ENCODE measurements around the gene ZNF354B.

Gene ZNF354B

DNA sequence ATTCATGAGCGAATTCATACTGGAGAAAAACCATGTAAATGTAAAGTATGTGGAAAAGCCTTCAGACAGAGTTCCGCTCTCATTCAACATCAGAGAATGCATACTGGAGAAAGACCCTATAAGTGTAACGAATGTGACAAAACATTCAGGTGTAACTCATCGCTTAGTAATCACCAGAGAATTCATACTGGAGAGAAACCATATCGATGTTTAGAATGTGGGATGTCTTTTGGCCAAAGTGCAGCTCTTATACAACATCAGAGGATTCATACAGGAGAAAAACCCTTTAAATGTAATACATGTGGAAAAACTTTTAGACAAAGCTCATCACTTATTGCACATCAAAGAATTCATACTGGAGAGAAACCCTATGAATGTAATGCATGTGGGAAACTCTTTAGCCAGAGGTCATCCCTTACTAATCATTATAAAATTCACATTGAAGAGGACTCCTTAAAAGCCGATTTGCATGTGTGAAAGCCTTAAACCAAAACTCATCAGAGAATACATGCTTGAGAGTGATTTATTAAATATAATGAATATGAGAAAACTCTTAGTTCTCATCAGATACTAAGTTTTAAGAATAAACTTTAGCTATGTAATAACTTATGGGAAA, 24.2 kb downstream of the ZNF354B start:
- DNase-seq (ENCODE audit: low read depth): no peak

DNA sequence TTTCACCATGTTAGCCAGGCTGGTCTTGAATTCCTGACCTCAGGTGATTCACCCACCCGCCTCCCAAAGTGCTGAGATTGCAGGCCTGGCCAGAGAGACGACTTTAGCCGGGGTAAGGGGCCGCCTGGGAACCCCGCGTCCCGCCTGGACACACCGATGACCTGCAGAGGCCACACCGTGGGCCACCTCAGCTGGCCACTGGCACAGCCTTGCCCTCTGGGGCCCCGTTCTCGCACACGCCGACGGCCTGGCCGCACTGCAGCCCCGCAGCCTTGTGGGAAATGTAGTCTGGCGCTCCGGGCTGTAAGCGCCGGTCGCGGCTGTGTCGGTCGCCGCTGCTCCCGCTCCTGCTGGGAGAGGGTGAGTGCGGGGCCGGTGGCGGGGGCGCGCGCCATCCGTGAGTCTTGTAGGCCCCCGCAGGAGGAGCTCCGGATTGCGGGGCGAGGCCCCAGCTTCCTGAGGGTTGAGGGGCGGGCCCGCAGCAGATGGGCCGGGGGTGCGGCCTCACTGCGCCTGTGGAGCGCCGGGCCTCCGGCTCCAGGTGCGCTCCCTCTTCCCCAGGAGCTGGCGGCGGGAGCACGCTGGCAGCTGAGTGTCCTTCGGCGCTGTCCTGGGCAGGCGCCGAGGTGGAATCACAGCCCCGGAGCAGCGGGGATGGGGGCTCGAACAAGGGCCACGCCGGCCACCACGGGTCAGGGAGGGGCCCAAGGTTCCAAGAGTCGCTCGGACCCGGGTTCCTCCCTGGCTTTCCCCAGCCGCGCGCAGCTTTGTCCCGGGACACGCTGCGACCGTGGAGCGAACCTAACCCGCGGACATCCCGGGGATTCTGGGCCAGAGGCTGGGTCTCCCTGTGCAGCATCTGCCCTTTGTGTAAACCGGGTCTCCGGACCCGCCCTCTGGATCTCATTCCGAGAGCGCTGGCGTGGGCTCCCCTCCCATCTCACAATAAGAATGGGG, 36.1 kb downstream of the ZNF354B start, which contains the start of gene ZFP2:
TSS of gene ZFP2 (plus strand) at position 299 of the 957 bp plus-strand sequence. CDS start 35,401 bp downstream, outside the sequence.
- DNase-seq (ENCODE audit: low read depth): peak; percentile 5

DNA sequence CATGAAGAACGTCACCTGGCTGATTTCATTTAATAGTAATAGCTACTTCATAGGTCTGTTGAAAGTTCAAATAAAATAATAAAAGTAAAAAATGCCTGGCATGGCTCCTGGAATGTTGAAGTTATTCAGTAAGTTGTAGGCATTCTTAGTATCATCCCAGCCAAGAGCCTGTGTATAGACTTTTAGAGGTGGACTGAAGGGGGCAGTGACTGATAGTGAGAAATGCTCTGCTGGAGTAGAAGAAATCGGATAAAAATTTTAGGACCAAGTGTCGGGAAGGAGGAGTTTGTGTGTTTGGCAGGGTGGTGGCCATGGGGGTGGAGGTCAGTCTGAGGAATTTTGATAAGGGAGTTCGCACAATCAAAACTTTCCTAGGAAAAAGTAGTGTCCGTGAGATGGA, 39.5 kb downstream of the ZNF354B start:
- DNase-seq (ENCODE audit: low read depth): no peak

DNA sequence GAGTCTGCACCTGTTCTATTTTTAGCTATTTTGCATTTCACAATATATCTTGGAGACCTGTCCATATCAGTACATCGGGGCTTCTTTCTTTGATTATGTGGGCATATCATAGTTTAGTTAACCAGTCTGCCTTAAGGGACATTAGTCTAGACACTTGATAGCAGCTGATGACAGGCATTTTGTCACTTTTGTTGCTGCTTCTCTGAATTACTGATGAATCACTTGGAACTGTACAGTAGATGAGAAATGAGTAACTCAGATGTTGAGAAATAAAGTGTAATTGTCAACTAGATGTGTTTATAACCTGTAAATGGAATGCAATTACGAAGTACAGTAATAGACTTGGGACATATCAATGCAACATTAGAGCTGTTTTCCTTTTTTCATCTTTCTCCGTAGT, 43.1 kb downstream of the ZNF354B start:
- no peak for DNase-seq (ENCODE audit: low read depth)

DNA sequence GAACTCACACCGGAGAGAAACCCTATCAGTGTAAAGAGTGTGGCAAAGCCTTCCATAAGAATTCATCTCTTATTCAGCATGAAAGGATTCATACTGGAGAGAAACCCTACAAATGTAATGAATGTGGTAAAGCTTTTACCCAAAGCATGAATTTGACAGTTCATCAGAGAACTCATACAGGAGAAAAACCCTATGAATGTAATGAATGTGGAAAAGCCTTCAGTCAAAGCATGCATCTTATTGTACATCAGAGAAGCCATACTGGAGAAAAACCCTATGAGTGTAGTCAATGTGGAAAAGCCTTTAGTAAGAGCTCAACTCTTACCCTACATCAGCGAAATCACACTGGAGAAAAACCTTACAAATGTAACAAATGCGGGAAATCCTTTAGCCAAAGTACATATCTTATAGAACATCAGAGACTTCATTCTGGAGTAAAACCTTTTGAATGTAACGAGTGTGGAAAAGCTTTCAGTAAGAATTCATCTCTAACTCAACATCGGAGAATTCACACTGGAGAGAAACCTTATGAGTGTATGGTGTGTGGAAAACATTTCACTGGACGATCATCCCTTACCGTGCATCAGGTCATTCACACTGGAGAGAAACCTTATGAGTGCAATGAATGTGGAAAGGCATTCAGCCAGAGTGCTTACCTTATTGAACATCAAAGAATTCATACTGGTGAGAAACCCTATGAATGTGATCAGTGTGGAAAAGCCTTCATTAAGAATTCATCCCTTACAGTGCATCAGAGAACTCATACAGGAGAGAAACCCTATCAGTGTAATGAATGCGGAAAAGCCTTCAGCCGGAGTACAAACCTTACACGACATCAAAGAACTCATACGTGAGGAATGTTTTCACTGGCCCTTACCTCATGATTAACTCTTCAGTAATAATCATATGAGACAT, 72.3 kb downstream of the ZNF354B start:
- no peak for DNase-seq (ENCODE audit: low read depth)

All from T follicular helper cell (primary cell).